Lower leg skin (tissue), 3 donors: Measurements from ENCODE around the gene ASTL.

Experiments
- CTCF ChIP-seq, 3 donors: fragments of 450-650 bp; IDR thresholded peaks; one replicate each; pipeline ENCODE4 v1.5.1; 2016; ENCODE audit warnings: antibody characterized with exemption in 3 of 3, mild to moderate bottlenecking in 3 of 3, moderate library complexity in 2 of 3
- POLR2A ChIP-seq, 2 donors: fragments of 450-650 bp; IDR thresholded peaks; one replicate each; pipeline ENCODE4 v1.6.1; 2016 to 2017; ENCODE audit warnings: antibody characterized with exemption in 2 of 2, mild to moderate bottlenecking in 1 of 2, moderate library complexity in 1 of 2

- TF ChIP-seq CTCF (IDR thresholded peaks at IDR 0.05) (no peak), POLR2A (IDR thresholded peaks at IDR 0.05) (no peak)
These were observed 63.0 kb downstream of the ASTL start for GRCh38 chr2:96075199-96075771.
